T-helper 9 cell (primary cell): Measurements from ENCODE around the gene TYRO3.
"Not testable (repeated sequence)": the region's sequence is repeated elsewhere in the genome, so short reads cannot be mapped to it uniquely, and the experiment has no call there.

Experiments used
- DNase-seq: peaks from one replicate; pipeline ENCODE4 v3.0.0-alpha.2; 2020

Gene TYRO3

DNA sequence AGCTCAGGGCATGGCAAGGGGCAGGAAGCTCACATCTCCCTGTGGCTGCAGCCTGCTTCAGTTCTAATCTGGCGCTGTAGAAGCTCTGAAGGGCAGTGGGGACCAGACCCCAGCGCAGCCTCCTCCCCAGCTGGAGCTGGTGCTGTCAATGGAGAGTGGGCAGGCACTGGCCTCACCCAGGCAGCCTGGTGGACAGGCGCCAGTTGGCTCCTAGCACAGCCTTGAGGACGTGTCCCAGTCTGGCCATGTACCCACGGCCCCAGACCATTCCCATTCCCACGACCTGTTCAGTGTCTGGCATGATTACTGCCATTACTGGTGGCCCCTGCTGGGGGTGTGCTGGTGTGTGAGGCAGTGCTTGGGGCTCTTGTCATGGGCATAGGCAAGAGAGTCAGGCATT, 16.3 kb downstream of the TYRO3 start:
- no peak for DNase-seq

GRCh38 chr15:41577863-41578735, 19.1 kb downstream of the TYRO3 start:
- no peak for DNase-seq

DNA sequence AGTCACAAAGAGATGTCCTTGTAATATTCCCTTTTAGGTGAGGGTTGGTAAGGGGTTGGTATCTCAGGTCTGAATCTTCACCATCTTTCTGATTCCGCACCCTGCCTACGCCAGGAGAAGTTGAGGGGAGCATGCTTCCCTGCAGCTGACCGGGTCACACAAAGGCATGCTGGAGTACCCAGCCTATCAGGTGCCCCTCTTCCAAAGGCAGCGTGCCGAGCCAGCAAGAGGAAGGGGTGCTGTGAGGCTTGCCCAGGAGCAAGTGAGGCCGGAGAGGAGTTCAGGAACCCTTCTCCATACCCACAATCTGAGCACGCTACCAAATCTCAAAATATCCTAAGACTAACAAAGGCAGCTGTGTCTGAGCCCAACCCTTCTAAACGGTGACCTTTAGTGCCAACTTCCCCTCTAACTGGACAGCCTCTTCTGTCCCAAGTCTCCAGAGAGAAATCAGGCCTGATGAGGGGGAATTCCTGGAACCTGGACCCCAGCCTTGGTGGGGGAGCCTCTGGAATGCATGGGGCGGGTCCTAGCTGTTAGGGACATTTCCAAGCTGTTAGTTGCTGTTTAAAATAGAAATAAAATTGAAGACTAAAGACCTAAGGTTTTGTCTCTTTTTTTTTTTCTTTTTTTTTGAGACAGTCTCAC, 19.8 kb downstream of the TYRO3 start:
- DNase-seq, result no peak

DNA sequence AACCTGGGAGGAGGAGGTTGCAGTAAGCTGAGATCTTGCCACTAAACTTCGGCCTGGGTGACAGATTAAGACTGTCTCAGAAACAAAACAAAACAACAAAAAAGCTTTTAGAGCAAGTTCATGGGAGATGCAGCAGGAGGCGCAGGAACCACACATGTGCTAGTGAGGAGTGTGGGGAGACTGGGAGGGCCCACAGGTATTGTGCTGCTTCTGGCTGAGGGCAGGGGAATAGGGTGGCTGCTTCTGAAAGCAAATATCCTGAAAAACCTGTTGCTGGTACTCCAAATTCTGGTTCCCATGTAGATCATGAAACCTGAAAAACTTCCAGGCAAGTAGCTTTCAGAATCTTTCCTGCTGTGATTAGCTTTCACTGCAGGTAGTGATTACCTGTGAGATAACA, 22.1 kb downstream of the TYRO3 start:
- no peak for DNase-seq

DNA sequence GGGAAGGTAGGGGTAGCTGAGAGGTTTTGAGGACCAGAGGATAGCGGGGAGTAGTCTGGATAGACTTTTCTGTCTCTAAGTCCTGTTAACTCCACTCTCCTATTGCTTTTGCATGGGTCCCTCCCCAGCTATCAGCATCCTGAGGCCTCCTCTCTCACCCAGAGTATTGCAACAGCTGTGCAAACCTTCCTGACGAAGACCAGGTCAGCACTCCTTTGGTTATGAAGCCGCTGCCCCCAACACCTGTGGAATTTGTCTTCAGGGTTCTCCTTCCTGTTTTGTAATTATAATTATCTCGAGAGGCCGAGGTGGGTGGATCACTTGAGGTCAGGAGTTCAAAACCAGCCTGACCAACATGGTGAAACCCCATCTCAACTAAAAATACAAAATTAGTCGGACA, 24.8 kb downstream of the TYRO3 start:
- no peak for DNase-seq

- no peak for DNase-seq
Observed at GRCh38 chr15:41584636-41585126, 25.7 kb downstream of the TYRO3 start.

GRCh38 chr15:41585127-41586047, 26.4 kb downstream of the TYRO3 start:
- DNase-seq, result peak; percentile 19

GRCh38 chr15:41586531-41587282, 27.7 kb downstream of the TYRO3 start:
- DNase-seq, result not testable (repeated sequence)

GRCh38 chr15:41589018-41589417, 30.0 kb downstream of the TYRO3 start:
- not testable (repeated sequence) for DNase-seq

- DNase-seq, result not testable (repeated sequence)
Observed at GRCh38 chr15:41589571-41589970, 30.6 kb downstream of the TYRO3 start.

DNA sequence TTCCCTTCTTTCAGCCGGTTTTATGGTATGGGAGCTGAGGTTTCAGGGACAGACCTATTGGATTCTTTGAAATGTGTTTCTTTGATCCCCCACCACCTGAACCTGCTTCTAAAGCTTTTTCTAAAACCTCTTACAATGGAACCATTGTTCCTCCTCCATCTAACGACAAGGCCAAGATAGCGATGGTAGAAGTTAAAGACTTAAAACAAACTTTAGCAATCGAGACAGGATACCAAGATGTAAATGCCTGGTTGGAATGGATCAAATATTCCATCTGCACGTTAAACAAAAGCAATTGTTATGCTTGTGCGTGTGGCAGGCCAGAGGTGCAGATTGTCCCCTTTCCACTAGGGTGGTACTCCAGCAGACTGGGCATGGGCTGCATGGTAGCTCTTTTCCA, 32.2 kb downstream of the TYRO3 start:
- DNase-seq, result not testable (repeated sequence)

- DNase-seq, result not testable (repeated sequence)
Observed at GRCh38 chr15:41592718-41593117, 33.7 kb downstream of the TYRO3 start.

DNA sequence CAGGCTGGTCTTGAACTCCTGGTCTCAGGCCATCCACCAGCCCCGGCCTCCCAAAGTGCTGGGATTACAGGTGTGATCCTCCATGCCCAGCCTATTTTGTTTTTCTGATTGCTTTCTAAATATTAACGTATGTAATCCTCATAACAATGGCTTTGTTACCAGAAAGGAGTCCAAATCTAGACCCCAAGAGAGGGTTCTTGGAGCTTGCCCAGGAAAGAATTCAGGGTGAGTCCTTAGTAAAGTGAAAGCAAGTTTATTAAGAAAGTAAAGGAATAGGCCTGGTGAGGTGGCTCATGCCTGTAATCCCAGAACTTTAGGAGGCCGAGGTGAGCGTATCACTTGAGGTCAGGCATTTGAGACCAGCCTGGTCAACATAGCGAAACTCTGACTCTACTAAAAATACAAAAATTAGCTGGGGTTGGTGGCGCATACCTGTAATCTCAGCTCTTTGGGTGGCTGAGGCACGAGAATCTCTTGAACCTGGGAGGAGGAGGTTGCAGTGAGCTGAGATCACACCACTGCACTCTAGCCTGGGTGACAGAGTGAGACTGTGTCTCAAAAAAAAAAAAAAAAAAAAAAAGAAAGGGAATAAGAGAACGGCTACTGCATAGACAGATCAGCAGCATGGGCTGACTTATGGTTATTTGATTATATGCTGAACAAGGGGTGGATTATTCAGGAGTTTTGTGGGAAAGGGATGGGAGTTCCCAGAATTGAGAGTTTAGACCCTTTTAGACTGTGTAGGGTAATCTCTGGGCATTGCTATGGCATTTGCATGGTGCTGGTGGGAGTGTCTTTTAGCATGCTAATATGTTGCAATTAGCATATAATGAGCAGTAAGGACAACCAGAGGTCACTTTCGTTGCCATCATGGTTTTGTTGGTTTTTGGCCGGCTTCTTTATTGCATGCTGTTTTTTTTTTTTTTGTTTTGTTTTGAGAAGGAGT, 36.1 kb downstream of the TYRO3 start:
- DNase-seq, result no peak

DNA sequence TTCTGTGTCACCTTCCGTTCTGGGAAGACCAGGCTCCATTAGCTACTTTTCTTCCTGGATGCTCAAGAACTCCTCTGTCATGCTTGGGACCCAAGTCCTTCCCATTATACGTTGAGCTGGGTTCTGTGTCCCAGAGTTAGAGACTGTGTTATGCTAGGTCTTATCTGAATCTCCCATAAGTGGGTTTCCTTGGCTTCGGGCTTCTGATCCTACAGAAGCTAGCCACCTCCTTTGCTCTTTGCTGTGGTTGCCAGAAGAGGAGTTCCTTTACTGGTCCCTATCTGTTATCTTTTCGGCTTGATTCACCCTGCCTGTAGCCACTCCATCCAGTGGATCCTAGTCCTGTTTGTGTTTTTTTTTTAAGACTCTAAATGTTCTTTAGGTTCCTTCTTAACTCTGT, 38.0 kb downstream of the TYRO3 start:
- no peak for DNase-seq

GRCh38 chr15:41597787-41598186, 38.8 kb downstream of the TYRO3 start:
- no peak for DNase-seq

DNA sequence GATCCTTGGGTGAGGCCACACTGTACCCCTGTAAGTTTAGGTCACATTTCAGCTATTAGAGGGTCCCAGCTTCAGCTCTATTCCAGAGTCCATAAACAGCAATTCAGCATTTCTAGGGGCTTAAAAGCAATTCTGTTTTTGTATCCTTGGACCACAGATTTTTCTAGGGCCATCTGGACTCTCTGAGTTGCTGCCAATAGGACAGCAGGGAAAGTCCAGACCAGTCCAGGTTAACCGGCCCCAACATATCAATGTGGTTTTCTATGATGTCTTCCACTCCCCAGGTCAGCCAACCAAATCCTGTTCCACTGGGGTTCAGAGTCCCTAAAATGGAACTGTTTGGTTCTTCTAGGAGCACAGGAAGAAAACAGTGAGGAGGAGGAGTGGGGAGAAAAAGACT, 40.0 kb downstream of the TYRO3 start:
- no peak for DNase-seq

- DNase-seq, result no peak
Observed at GRCh38 chr15:41603411-41603935, 44.5 kb downstream of the TYRO3 start.

GRCh38 chr15:41603941-41604911, 45.2 kb downstream of the TYRO3 start:
- peak; percentile 34 for DNase-seq

GRCh38 chr15:41605566-41605965, 46.6 kb downstream of the TYRO3 start:
- DNase-seq, result no peak
